ENCODE results near the gene ARSG. TPM values are rescaled to one million over a fixed set of nuclear protein-coding genes. Genes with fewer than 3 reads are reported as not detected.
A peak's percentile ranks its signal among the peaks of the same experiment; 100 is the strongest.

The ARSG gene
- total and polyA plus RNA-seq, 4 donors: 1.5 to 5.4 (median 2.3) TPM

DNA sequence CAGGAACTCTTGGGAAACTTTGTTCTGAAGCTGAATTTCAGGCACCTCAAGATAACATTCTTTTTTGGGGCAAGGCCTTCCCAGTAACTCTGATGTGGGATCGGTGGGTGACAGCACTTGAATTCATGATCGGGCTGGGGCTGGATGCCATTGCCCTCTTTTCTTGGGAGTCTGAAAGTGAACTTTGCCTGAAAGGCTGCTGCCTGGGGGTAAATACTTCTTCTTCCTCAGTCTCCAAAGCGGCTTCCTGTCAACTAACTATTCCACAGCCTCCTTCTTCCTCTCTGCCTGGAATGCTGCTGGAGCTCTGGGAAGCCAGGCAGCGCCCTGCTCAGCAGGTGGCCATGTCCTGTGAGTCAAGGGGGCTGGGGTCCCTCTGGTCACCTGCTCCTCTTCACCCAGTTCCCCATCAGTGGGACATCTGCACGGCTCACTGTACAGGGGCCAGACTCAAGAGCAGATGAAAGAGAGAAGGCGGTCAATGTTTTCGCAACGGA, 86.5 kb downstream of the ARSG start:
- peak overlapping the region; percentile 24 to 39 for H3K9ac ChIP-seq (ENCODE audit: low read depth in 1 of 2, low read length in 2 of 2)
- no peaks in the 10 kb centered on the region for H3K36me3 ChIP-seq (ENCODE audit: control insufficient read depth in 4 of 4, insufficient read depth in 3 of 4, low read depth in 1 of 4, low read length in 3 of 4)
- WGBS: 24% methylated on average over 8 of the region's 8 CpGs
- H3K27me3 ChIP-seq (ENCODE audit: control insufficient read depth in 4 of 4, insufficient read depth in 4 of 4, low read length in 3 of 4): no peaks in the 10 kb centered on the region
- H3K4me3 ChIP-seq (ENCODE audit: low read depth in 1 of 3, low read length in 3 of 3): peak overlapping the region; percentile 30 to 50 (median 32)
- no peaks in the 10 kb centered on the region for H3K9me3 ChIP-seq (ENCODE audit: control insufficient read depth in 4 of 4, low read length in 3 of 4)
- peak overlapping the region; percentile 92 for H3K27ac ChIP-seq (ENCODE audit: low read depth in 1 of 2, low read length in 2 of 2)
- DNase-seq (ENCODE audit: low spot score): no peak
- H3K4me1 ChIP-seq (ENCODE audit: control insufficient read depth in 4 of 4, insufficient read depth in 4 of 4, low read length in 3 of 4): peaks cover 7 to 29% (median 22%) of the 10 kb centered on the region in 4 donors
- TF ChIP-seq HNF4A (conservative IDR thresholded peaks at IDR 0.05): peak in 1 of 2 donors; percentile 39
- TF ChIP-seq YY1 (IDR thresholded peaks at IDR 0.05): no peak
- TF ChIP-seq REST (IDR thresholded peaks at IDR 0.05): peak; percentile 5
- peak in 1 of 2 donors; percentile 44 for TF ChIP-seq RXRA (IDR thresholded peaks at IDR 0.05)
- TF ChIP-seq JUND (IDR thresholded peaks at IDR 0.05): peak in 1 of 2 donors; percentile 9

DNA sequence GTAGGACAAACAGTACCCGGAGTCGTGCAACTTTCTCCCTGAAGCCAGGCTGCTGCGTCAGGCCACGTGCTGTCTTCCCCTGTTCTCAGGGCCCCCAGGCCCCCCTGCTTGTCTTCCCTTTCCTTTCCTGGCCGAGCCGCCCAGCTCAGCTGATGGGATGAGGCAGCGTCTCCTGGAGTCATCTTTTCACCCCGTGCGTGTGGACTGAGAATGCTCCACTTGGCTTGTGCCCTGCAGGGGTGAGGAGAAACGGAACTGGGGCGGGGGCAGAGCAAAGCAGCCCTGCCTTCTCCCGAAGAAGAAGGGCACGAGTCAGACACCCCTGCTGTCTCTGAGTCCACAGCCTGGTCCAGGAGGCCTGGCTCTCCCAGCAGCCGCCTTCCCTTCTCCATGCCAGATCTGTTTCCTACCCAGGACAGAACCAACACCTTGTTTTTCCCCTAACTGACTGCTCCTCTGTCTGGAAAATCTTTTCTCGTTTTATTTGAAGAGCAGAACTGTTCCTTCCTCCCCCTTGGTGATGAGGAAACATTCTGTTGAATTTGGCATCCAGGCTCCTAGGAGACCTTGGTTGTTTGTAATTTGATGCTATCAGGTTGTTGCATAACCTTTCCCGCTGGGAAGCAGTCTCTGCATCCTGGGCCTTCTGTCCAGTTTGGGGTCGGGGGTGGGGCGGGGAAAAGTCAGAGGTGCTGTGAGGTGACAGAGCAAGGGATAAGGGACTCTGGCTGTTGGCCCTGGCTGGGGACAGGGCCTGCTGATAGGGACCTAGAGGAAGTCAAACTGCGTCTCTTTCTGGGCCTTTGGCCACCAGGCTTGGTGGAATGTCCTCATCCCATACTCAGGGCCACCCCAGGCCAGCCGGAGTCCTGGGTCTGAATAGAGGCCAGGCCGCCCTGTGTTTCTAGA, 87.2 kb downstream of the ARSG start:
- H3K9ac ChIP-seq (ENCODE audit: low read depth in 1 of 2, low read length in 2 of 2): peak overlapping the region; percentile 39 to 40

More for the DNA sequence above, 87.2 kb downstream of the ARSG start:
- Histone ChIP-seq H3K4me3 (ENCODE audit: low read depth in 1 of 3, low read length in 3 of 3) (peak overlapping the region in 2 of 3 donors; percentile 32 to 50), H3K4me1 (ENCODE audit: control insufficient read depth in 4 of 4, insufficient read depth in 4 of 4, low read length in 3 of 4) (peaks cover 7 to 35% (median 27%) of the 10 kb centered on the region in 4 donors), H3K27ac (ENCODE audit: low read depth in 1 of 2, low read length in 2 of 2) (peak overlapping the region; percentile 92), H3K9me3 (ENCODE audit: control insufficient read depth in 4 of 4, low read length in 3 of 4) (no peaks in the 10 kb centered on the region), H3K36me3 (ENCODE audit: control insufficient read depth in 4 of 4, insufficient read depth in 3 of 4, low read depth in 1 of 4, low read length in 3 of 4) (no peaks in the 10 kb centered on the region), H3K27me3 (ENCODE audit: control insufficient read depth in 4 of 4, insufficient read depth in 4 of 4, low read length in 3 of 4) (no peaks in the 10 kb centered on the region)
- TF ChIP-seq, protein P1, sequence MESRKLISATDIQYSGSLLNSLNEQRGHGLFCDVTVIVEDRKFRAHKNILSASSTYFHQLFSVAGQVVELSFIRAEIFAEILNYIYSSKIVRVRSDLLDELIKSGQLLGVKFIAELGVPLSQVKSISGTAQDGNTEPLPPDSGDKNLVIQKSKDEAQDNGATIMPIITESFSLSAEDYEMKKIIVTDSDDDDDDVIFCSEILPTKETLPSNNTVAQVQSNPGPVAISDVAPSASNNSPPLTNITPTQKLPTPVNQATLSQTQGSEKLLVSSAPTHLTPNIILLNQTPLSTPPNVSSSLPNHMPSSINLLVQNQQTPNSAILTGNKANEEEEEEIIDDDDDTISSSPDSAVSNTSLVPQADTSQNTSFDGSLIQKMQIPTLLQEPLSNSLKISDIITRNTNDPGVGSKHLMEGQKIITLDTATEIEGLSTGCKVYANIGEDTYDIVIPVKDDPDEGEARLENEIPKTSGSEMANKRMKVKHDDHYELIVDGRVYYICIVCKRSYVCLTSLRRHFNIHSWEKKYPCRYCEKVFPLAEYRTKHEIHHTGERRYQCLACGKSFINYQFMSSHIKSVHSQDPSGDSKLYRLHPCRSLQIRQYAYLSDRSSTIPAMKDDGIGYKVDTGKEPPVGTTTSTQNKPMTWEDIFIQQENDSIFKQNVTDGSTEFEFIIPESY (IDR thresholded peaks at IDR 0.05): peak; percentile 71
- TF ChIP-seq ATF3 (IDR thresholded peaks at IDR 0.05) (peak; percentile 94), TAF1 (conservative IDR thresholded peaks at IDR 0.05) (peak; percentile 88), FOXA2 (IDR thresholded peaks at IDR 0.05) (peak; percentile 52), YY1 (IDR thresholded peaks at IDR 0.05) (peak; percentile 63), CTCF (IDR thresholded peaks at IDR 0.05; ENCODE audit: low read depth, low read length, missing input control) (no peak), EGR1 (IDR thresholded peaks at IDR 0.05; ENCODE audit: low read depth in 2 of 2) (peak; percentile 73 to 90), NR2F2 (IDR thresholded peaks at IDR 0.05) (peak; percentile 100), RAD21 (IDR thresholded peaks at IDR 0.05) (peak; percentile 49 to 70), HNF4A (conservative IDR thresholded peaks at IDR 0.05) (peak; percentile 89 to 92), HNF4G (IDR thresholded peaks at IDR 0.05) (peak; percentile 77), GABPA (IDR thresholded peaks at IDR 0.05 in 1 of 2, conservative IDR thresholded peaks at IDR 0.05 in 1 of 2) (peak in 1 of 2 donors; percentile 20), SP1 (IDR thresholded peaks at IDR 0.05) (peak; percentile 97), FOXA1 (IDR thresholded peaks at IDR 0.05) (peak; percentile 46), JUND (IDR thresholded peaks at IDR 0.05) (peak; percentile 89), REST (IDR thresholded peaks at IDR 0.05) (no peak), RXRA (IDR thresholded peaks at IDR 0.05) (peak; percentile 99 to 100)
- TF ChIP-seq, protein P2, sequence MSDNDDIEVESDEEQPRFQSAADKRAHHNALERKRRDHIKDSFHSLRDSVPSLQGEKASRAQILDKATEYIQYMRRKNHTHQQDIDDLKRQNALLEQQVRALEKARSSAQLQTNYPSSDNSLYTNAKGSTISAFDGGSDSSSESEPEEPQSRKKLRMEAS (IDR thresholded peaks at IDR 0.05): peak; percentile 97
- DNase-seq (ENCODE audit: low spot score): peak; percentile 69
- 14% methylated on average over 21 of the region's 21 CpGs for WGBS
